Hematopoietic multipotent progenitor cell treated with erythropoietin and hydrocortisone succinate and interleukin-3 and kit ligand, for 4 days (in vitro differentiated cells): Measurements from ENCODE around the gene CXorf65.

ENCODE experiments used
- DNase-seq: peaks from one replicate; pipeline ENCODE4 v3.0.0-alpha.2; 2015

CXorf65 gene

GRCh38 chrX:71106427-71106826 is at the start of gene CXorf65:
TSS of gene CXorf65 (minus strand) at chrX:71106740. CDS start at chrX:71106556, 184 bp downstream.
- DNase-seq, result peak; percentile 72

DNA sequence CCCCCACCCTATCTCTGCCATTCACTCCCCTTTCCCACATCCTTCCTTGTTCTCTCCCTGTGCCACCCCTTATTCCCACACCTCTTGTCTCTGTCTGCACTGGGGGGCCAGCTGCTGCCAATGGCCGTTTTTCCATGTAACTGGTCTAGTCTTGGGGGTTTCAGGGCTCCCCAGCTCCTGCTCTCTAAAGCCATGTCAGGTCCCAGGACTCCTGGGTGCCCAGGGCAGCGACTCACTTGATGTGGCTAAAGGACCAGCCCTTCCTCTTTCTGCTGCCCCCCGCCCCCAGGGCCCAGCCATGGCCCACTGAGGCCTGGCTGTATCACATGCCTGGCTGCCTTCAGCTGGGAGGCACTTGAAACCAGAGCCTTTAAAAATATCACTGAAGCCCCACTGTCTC is 48.1 kb upstream of the CXorf65 start:
- DNase-seq, result no peak

GRCh38 chrX:71154196-71154595 is 47.7 kb upstream of the CXorf65 start:
- DNase-seq, result no peak

- no peak for DNase-seq
Measured at GRCh38 chrX:71151366-71151765, 44.8 kb upstream of the CXorf65 start.

DNA sequence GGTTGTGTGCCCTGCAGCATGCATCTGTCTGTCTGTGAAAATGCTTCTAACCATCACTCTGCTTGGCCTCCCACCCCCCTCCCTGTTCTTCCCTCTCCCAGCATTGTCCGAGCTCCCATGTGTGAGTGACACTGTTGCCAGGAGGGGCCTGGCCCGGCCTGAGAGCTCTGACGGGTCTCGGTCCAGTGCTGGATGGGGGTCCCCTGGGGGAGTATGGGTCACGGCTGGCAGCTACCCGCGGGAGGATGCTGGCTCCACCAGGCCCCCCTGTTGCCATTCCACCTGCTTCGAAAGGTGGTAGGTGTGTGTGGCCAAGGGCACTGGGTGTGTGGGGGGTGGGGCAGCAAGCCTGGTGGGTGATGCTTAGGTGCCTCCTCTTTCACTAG is 41.7 kb upstream of the CXorf65 start:
- no peak for DNase-seq

DNA sequence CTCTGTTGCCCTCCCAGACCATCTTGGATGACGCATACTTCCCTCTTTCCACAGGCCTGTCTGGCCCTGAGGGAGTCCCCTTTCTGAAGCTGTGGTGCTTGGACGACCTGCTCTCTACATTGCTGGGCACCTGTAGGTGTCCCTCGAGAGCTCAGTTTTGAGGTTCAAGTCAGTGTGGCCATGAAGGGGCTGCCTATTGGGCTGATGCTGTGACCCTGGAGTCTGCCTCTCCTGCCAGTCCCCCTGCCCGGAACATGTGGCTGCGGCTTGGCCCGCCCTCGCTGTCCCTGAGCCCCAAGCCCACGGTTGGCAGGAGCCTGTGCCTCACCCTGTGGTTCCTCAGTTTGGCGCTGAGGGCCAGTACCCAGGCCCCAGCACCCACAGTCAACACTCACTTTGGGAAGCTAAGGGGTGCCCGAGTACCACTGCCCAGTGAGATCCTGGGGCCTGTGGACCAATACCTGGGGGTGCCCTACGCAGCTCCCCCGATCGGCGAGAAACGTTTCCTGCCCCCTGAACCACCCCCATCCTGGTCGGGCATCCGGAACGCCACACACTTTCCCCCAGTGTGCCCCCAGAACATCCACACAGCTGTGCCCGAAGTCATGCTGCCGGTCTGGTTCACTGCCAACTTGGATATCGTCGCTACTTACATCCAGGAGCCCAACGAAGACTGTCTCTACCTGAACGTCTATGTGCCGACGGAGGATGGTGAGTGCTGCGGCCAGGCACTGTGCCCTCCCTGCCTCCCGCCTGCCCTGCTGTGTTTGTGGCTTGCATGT is 41.1 kb upstream of the CXorf65 start:
- DNase-seq, result peak; percentile 23

DNA sequence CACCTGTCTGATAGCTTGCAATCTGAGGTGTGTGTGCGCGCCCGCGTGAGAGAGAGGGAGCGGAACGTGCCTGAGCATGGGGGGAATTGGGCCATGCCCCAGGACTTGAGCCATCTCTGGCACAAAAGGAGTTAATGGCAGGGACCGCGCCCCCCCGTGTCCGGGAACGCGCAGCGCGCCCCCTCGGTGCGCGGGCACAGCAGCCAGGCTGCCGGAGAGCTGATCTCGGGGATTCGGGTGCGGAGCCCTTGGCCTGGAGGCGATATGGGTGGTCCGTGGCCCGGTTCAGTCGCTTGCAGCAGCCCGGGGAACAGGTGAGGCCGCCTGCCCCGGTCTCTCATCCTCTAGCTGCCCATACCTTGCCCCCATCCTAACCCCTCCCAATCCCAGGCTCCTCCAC is 38.1 kb upstream of the CXorf65 start, which contains the start of gene NLGN3:
Gene NLGN3, plus strand, starts transcription at position 191 of the 400 bp plus-strand sequence. CDS start 2,909 bp downstream, outside the sequence.
- DNase-seq, result peak; percentile 26

GRCh38 chrX:71143508-71143907 is 37.0 kb upstream of the CXorf65 start:
- peak; percentile 23 for DNase-seq

- no peak for DNase-seq
Measured at GRCh38 chrX:71140440-71140839, 33.9 kb upstream of the CXorf65 start.

- peak; percentile 90 for DNase-seq
Measured at GRCh38 chrX:71131510-71131909, 25.0 kb upstream of the CXorf65 start.

- peak; percentile 85 for DNase-seq
Measured at GRCh38 chrX:71128915-71129765, 22.6 kb upstream of the CXorf65 start.

- no peak for DNase-seq
Measured at GRCh38 chrX:71128166-71128833, 21.8 kb upstream of the CXorf65 start.

GRCh38 chrX:71118985-71119535 is 12.5 kb upstream of the CXorf65 start:
- DNase-seq, result peak; percentile 29

GRCh38 chrX:71118032-71118984 is 11.8 kb upstream of the CXorf65 start, which contains the start of gene MED12:
TSS of gene MED12 (plus strand) at chrX:71118596. CDS start at chrX:71118755, 159 bp downstream.
- DNase-seq, result peak; percentile 94

DNA sequence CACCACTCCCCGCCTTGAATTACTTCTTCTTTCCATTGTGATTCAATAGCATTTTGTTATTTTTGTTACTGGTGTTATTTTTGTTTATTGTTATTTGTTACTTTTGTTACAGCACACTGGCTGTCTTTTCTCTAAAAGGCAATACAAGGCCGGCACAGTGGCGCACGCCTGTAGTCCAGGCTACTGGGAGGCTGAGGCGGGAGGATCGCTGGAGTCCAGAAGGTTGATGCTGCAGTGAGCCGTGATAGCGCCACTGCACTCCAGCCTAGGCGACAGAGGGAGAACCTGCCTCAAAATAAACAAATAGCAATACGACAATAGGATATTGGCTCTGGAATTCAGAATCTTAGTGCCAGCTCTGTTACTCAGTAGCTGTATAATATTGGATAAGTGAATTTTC is 10.8 kb upstream of the CXorf65 start:
- DNase-seq, result no peak

- DNase-seq, result peak; percentile 57
Measured at GRCh38 chrX:71111921-71112431, 5.4 kb upstream of the CXorf65 start.

DNA sequence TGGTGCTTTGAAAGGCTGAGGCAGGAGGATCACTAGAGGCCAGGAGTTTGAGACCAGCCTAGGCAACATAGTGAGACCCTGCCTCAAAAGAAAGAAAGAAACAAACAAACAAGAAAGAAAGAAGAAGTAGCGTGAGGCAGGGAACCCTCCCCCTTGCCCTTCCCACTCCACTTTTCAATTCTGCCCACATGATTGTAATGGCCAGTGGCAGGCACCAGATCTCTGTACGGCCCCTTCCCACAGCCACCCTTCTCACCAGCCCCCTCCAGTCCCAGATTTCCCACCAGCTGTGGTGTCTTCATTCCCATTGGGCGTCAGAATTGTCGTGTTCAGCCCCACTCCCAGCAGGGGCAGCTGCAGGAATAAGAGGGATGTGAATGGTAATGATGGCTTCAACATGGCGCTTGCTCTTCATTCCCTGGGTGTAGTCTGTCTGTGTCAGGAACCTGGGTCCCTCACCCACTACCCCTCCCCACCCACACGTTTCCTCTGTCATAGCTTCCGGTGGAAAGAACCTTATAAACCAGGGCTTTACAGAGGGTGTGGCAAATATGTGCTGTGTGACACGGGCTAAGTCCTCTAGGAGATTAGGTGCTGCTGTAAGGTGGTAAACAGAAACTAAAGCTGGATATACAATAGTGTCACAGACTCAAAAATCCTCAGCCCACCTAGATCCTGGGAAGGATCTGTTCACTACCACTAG is 4.8 kb upstream of the CXorf65 start, which contains the start of gene IL2RG:
Gene IL2RG, minus strand, starts transcription at position 437 of the 703 bp plus-strand sequence. Its CDS starts 38 bp downstream, at position 399.
- DNase-seq, result peak; percentile 82

GRCh38 chrX:71109051-71109450 is 2.5 kb upstream of the CXorf65 start:
- peak; percentile 26 for DNase-seq

DNA sequence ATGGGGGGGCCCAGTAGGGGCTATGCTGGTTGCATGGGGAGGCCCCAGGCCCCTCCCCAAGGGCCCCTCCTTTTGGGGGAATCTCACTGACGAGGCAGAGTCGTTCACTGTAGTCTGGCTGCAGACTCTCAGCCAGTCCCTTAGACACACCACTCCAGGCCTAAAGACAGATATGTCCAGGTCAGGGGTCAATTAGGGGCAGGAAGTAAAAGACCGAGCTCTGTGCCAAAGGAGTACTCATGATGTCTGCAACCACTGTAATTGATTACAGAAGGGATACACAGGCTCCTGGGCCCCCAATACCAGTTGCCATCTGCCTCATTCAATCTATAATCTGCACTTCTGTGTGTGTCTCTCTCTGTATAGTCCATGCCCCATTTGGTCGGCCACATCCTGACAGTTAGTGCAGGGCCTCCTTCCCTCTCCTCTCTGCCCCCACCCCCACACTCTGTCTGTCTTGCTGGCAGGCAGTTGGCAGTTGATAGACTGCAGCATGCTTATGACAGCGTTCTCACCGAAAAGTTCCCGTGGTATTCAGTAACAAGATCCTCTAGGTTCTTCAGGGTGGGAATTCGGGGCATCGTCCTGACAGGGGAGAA is 1.3 kb upstream of the CXorf65 start:
- DNase-seq, result peak; percentile 90

GRCh38 chrX:71107245-71107644 is 705 bp upstream of the CXorf65 start:
- DNase-seq, result no peak
